CD14-positive monocyte (primary cell): Measurements from ENCODE around the gene ZNF737. TPM values are rescaled to one million over a fixed set of nuclear protein-coding genes. Genes with fewer than 3 reads are reported as not detected.
A peak's percentile ranks its signal among the peaks of the same experiment; 100 is the strongest.
"Not testable (repeated sequence)": the region's sequence is repeated elsewhere in the genome, so short reads cannot be mapped to it uniquely, and the experiment has no call there.

Source experiments
- DNase-seq, 3 donors: peaks; one replicate each; pipeline ENCODE4 v3.0.0-alpha.2; 2011 to 2022
- H2AFZ ChIP-seq: 2 replicates; pipeline ENCODE4 v1.6.0; 2012; ENCODE audit warnings: mild to moderate bottlenecking, low read depth, low read length, inconsistent platforms; ENCODE audit not compliant: insufficient read depth, poor library complexity, severe bottlenecking
- H3K27ac ChIP-seq, 2 donors: 1 replicate in 1 of 2; 2 replicates in 1 of 2; pipeline ENCODE4 v1.5.1; 2012 to 2013; ENCODE audit warnings: low read length in 2 of 2, control low read depth in 1 of 2, inconsistent platforms in 1 of 2, low read depth in 1 of 2, mild to moderate bottlenecking in 1 of 2
- H3K27me3 ChIP-seq, 2 donors: one replicate each; pipeline versions ENCODE4 v1.6.0 to v1.6.1; 2011 to 2013; ENCODE audit warnings: low read length in 2 of 2; ENCODE audit not compliant: control insufficient read depth in 2 of 2, insufficient read depth in 2 of 2
- H3K36me3 ChIP-seq, 2 donors: replicated peaks in 1 of 2; 1 replicate in 1 of 2; 2 replicates in 1 of 2; pipeline versions ENCODE4 v1.5.1 to v1.6.1; 2012 to 2013; ENCODE audit warnings: low read length in 2 of 2, control low read depth in 1 of 2, inconsistent platforms in 1 of 2, mild to moderate bottlenecking in 1 of 2; ENCODE audit not compliant: insufficient read depth in 2 of 2, control insufficient read depth in 1 of 2
- H3K4me1 ChIP-seq, 2 donors: 1 replicate in 1 of 2; 2 replicates in 1 of 2; pipeline versions ENCODE4 v1.5.1 to v1.6.1; 2012 to 2013; ENCODE audit warnings: low read length in 2 of 2, control low read depth in 1 of 2, inconsistent platforms in 1 of 2, mild to moderate bottlenecking in 1 of 2, moderate library complexity in 1 of 2; ENCODE audit not compliant: insufficient read depth in 2 of 2, control insufficient read depth in 1 of 2
- H3K4me2 ChIP-seq: replicated peaks from 2 replicates; pipeline ENCODE3; 2012; ENCODE audit warnings: low read length, moderate library complexity, mild to moderate bottlenecking; ENCODE audit not compliant: poor library complexity, severe bottlenecking; ENCODE audit errors: extremely low read depth
- H3K4me3 ChIP-seq, 3 experiments: fragments of 200-600 bp in 1 of 3; sonication (generic) in 1 of 3; replicated peaks in 1 of 3; 1 replicate in 2 of 3; 2 replicates in 1 of 3; pipeline ENCODE4 v1.5.1; 2011 to 2013; ENCODE audit warnings: low read length in 3 of 3, mild to moderate bottlenecking in 3 of 3, control low read depth in 2 of 3, low read depth in 2 of 3, inconsistent platforms in 1 of 3, moderate library complexity in 1 of 3
- H3K79me2 ChIP-seq: 2 replicates; pipeline ENCODE4 v1.6.0; 2012; ENCODE audit warnings: mild to moderate bottlenecking, control low read depth, inconsistent platforms, low read length, moderate library complexity; ENCODE audit not compliant: insufficient read depth
- H3K9ac ChIP-seq: 2 replicates; pipeline ENCODE4 v1.6.0; 2017; ENCODE audit warnings: low read length, mild to moderate bottlenecking; ENCODE audit not compliant: insufficient read depth, poor library complexity, severe bottlenecking
- H3K9me3 ChIP-seq, 2 donors: replicated peaks in 1 of 2; 1 replicate in 1 of 2; 2 replicates in 1 of 2; pipeline versions ENCODE4 v1.5.1 to v1.6.1; 2012 to 2013; ENCODE audit warnings: low read length in 2 of 2, control low read depth in 1 of 2; ENCODE audit not compliant: control insufficient read depth in 1 of 2, insufficient read depth in 1 of 2
- H4K20me1 ChIP-seq: 2 replicates; pipeline ENCODE4 v1.6.0; 2012; ENCODE audit warnings: mild to moderate bottlenecking, low read length, control low read depth, moderate library complexity; ENCODE audit not compliant: insufficient read depth
- H3K27ac Mint-ChIP-seq, 7 donors: one replicate each; pipeline ENCODE4 v1.8.0; 2020; ENCODE audit warnings: mild to moderate bottlenecking in 7 of 7, mixed read lengths in 7 of 7, moderate library complexity in 6 of 7, inconsistent platforms in 2 of 7
- H3K27me3 Mint-ChIP-seq, 3 donors: one replicate each; pipeline ENCODE4 v1.8.0; 2021 to 2022; ENCODE audit warnings: low read depth in 3 of 3, mild to moderate bottlenecking in 3 of 3, mixed read lengths in 3 of 3, moderate library complexity in 3 of 3, inconsistent platforms in 1 of 3
- H3K36me3 Mint-ChIP-seq, 2 donors: one replicate each; pipeline ENCODE4 v1.8.0; 2020; ENCODE audit warnings: mixed read lengths in 2 of 2, inconsistent platforms in 1 of 2, mild to moderate bottlenecking in 1 of 2
- H3K4me1 Mint-ChIP-seq: one replicate; pipeline ENCODE4 v1.8.0; 2020; ENCODE audit warnings: mild to moderate bottlenecking, mixed read lengths
- H3K4me3 Mint-ChIP-seq, 2 donors: one replicate each; pipeline ENCODE4 v1.8.0; 2020; ENCODE audit warnings: mild to moderate bottlenecking in 2 of 2, mixed read lengths in 2 of 2, moderate library complexity in 1 of 2
- H3K9me3 Mint-ChIP-seq, 7 donors: one replicate each; pipeline ENCODE4 v1.8.0; 2020 to 2022; ENCODE audit warnings: mixed read lengths in 7 of 7, mild to moderate bottlenecking in 6 of 7, moderate library complexity in 6 of 7, inconsistent platforms in 2 of 7
- WGBS: methylation state at CpG from one replicate; pipeline ENCODE4 v1.1.5; 2013; ENCODE audit warnings: missing lambda C conversion rate; ENCODE audit not compliant: insufficient coverage; 5-methylcytosine and 5-hydroxymethylcytosine counted together
- intact Hi-C, 2 donors: fragments of 100-400 bp; cut with micrococcal nuclease; formaldehyde crosslinking; loops; one replicate each; pipeline versions ENCODE4 v1.15.0 to v1.15.1; 2023
- polyA minus RNA-seq: library from RNA; depleted of rRNA, polyadenylated mRNA; stranded (reverse); fragments of >200 nt; gene quantifications from 2 replicates; pipeline ENCODE4 v1.2.3, GENCODE V29; 2012
- polyA plus RNA-seq, 3 donors: library from polyadenylated mRNA; depleted of rRNA in 1 of 3; unstranded in 2 of 3; stranded (reverse) in 1 of 3; fragments of 300-500 nt in 2 of 3; fragments of >200 nt in 1 of 3; fragmentation: Illumina TruSeq in 2 of 3; gene quantifications; 1 replicate in 2 of 3; 2 replicates in 1 of 3; pipeline ENCODE4 v1.2.3, GENCODE V29; 2012 to 2021
- total RNA-seq, 12 experiments: library from RNA in 1 of 12; stranded (reverse) in 1 of 12; fragments of 120-200 nt in 1 of 12; gene quantifications; one replicate each; pipeline ENCODE4 v1.2.4 and lab custom pipeline; 2013 to 2026; ENCODE audit warnings: mixed read lengths in 6 of 12, inconsistent platforms in 1 of 12
- TF ChIP-seq, protein P1 (sequence below): fragments of 200-600 bp; IDR thresholded peaks from one replicate; pipeline ENCODE4 v1.8.0; 2022; ENCODE audit warnings: antibody characterized with exemption, mild to moderate bottlenecking

Gene ZNF737
- 3.3 TPM for total RNA-seq (2013)
- polyA plus RNA-seq (under 1 TPM; 0.06 to 0.61 (median 0.44) TPM), polyA minus RNA-seq (0.55 and 0.64 TPM in 2 replicates), total RNA-seq (lab: John Stamatoyannopoulos, UW) (0.21 to 4.9 (median 1.7) reads per million in 11 experiments)

DNA sequence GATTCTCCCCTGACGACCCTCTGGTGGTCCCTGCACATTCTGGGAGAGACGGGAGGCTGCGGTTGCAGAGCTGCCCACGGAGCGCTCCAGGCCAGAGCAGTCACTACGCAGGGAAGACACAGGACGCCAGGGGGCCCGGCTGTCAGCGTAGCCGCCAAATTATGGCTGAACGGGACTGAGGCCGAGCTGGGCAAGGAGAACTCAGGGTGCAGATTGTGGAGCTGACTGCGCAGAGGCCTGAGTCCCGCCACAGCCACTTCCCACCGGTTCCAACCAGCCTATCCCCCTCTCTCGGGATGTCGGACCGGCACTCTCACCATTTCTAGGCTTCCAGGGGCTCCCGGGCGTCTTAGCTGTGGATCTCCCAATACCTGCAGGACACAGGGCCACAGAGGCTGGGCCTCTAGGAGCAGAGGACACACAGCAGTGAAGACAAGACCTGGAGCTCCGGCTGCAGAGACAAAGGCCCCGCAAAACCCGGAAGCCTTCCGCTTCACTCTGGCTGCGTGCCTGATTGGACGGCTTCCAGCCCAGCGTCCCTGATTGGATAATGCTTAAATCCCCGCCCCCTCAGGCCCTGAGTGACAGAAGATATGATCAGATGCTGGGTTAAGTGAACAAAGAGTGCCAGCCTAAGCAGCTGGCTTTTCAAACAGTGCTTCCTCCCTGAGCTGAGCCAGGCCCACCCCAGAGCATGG, at the start of gene ZNF737:
Gene ZNF737 (minus strand): TSS at position 461 of the 698 bp plus-strand sequence. CDS start 141 bp downstream, at position 320.
- peak within 1 kb of the TSS; percentile 61 to 86 (median 65) for H3K4me3 ChIP-seq
- H3K36me3 ChIP-seq: peaks cover 0 to 19% of the 10 kb centered on the region in 2 donors
- H3K9ac ChIP-seq: peak within 1 kb of the TSS; percentile 59
- TF ChIP-seq, protein P1, sequence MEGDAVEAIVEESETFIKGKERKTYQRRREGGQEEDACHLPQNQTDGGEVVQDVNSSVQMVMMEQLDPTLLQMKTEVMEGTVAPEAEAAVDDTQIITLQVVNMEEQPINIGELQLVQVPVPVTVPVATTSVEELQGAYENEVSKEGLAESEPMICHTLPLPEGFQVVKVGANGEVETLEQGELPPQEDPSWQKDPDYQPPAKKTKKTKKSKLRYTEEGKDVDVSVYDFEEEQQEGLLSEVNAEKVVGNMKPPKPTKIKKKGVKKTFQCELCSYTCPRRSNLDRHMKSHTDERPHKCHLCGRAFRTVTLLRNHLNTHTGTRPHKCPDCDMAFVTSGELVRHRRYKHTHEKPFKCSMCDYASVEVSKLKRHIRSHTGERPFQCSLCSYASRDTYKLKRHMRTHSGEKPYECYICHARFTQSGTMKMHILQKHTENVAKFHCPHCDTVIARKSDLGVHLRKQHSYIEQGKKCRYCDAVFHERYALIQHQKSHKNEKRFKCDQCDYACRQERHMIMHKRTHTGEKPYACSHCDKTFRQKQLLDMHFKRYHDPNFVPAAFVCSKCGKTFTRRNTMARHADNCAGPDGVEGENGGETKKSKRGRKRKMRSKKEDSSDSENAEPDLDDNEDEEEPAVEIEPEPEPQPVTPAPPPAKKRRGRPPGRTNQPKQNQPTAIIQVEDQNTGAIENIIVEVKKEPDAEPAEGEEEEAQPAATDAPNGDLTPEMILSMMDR: no peak
- peak within 1 kb of the TSS; percentile 69 to 70 for H3K27ac ChIP-seq
- peak; percentile 32 to 55 (median 45) for DNase-seq
- no peaks in the 10 kb centered on the region for H3K27me3 ChIP-seq
- H3K36me3 Mint-ChIP-seq: peaks cover 14 to 28% of the 10 kb centered on the region in 2 donors
- peaks cover 46 to 90% (median 82%) of the 10 kb centered on the region in 7 donors for H3K9me3 Mint-ChIP-seq
- H2AFZ ChIP-seq: peak within 1 kb of the TSS; percentile 82
- peaks cover 16% of the 10 kb centered on the region for H3K4me1 Mint-ChIP-seq
- H3K9me3 ChIP-seq: peaks cover 81 to 85% of the 10 kb centered on the region in 2 donors
- H3K4me1 ChIP-seq: peaks cover 9 to 10% of the 10 kb centered on the region in 2 donors
- H4K20me1 ChIP-seq: no peaks in the 10 kb centered on the region
- under 1% methylated on average over 25 of the region's 28 CpGs for WGBS
- H3K4me2 ChIP-seq: peak within 1 kb of the TSS; percentile 65
- intact Hi-C loops: no loop called here
- peak within 1 kb of the TSS; percentile 68 to 94 (median 81) for H3K27ac Mint-ChIP-seq
- H3K79me2 ChIP-seq: no peaks in the 10 kb centered on the region
- peak within 1 kb of the TSS; percentile 96 to 97 for H3K4me3 Mint-ChIP-seq
- H3K27me3 Mint-ChIP-seq: peaks cover 0 to 2% (median 0%) of the 10 kb centered on the region in 3 donors

DNA sequence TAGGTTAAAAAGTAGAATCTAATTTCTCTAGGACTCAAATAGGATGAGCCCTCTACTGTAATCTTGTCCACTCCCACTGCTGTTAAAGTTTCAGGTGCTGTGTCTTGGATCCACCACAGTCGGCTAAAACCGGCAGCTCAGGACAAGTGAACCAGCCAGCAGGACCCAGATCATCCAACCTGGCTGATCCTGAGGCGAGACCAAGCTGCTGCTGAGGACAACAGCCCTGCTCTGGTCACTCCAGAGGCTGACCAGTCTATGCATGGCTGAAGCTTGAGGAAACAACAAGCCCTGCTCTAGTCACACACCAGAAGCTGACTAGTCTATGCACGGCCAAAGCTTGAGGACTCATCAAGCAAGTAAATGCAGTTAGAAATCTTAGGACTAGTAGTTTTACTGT, 49.4 kb upstream of the ZNF737 start:
- H3K4me3 Mint-ChIP-seq, intact Hi-C loops, DNase-seq, H3K4me2 ChIP-seq, H3K4me1 ChIP-seq, H3K4me1 Mint-ChIP-seq, H3K27me3 ChIP-seq, H3K9ac ChIP-seq, H4K20me1 ChIP-seq, H2AFZ ChIP-seq, H3K79me2 ChIP-seq, H3K36me3 ChIP-seq, H3K27ac ChIP-seq, H3K4me3 ChIP-seq, H3K27me3 Mint-ChIP-seq, H3K27ac Mint-ChIP-seq, H3K36me3 Mint-ChIP-seq: not testable (repeated sequence)
- H3K9me3 Mint-ChIP-seq: peaks cover 23 to 69% (median 47%) of the 10 kb centered on the region in 7 donors
- 80% methylated on average over 2 of the region's 4 CpGs for WGBS
- H3K9me3 ChIP-seq: peaks cover 58 to 86% of the 10 kb centered on the region in 2 donors
